WTC11 (cell line): ENCODE data around the gene POMZP3.
"Not testable (repeated sequence)": the region's sequence is repeated elsewhere in the genome, so short reads cannot be mapped to it uniquely, and the experiment has no call there.

Source experiments
- CBFB ChIP-seq: sonication (generic); formaldehyde crosslinking; IDR thresholded peaks from 2 replicates; pipeline ENCODE4 v1.8.1; 2022; ENCODE audit warnings: mild to moderate bottlenecking, low read depth, missing genetic modification reagents
- FOXK1 ChIP-seq: sonication (generic); formaldehyde crosslinking; IDR thresholded peaks from 2 replicates; pipeline ENCODE4 v1.8.0; 2022; ENCODE audit warnings: mild to moderate bottlenecking, moderate library complexity, missing genetic modification reagents
- JUN ChIP-seq: sonication (generic); formaldehyde crosslinking; IDR thresholded peaks from 2 replicates; pipeline ENCODE4 v1.8.0; 2023; ENCODE audit warnings: mild to moderate bottlenecking, missing genetic modification reagents
- RORB ChIP-seq: fragments of 250-450 bp; sonication (Bioruptor Pico); IDR thresholded peaks from 2 replicates; pipeline ENCODE4 v1.9.0; 2021; ENCODE audit warnings: mild to moderate bottlenecking
- STAT6 ChIP-seq: sonication (generic); formaldehyde crosslinking; conservative IDR thresholded peaks from 2 replicates; pipeline ENCODE4 v1.8.1; 2023; ENCODE audit warnings: mild to moderate bottlenecking, low read depth, missing genetic modification reagents, moderate library complexity
- TP53 ChIP-seq: sonication (generic); formaldehyde crosslinking; IDR thresholded peaks from 2 replicates; pipeline ENCODE4 v1.8.1; 2023; ENCODE audit warnings: mild to moderate bottlenecking, missing genetic modification reagents
- ZBTB43 ChIP-seq: sonication (generic); formaldehyde crosslinking; IDR thresholded peaks from 2 replicates; pipeline ENCODE4 v1.8.1; 2023; ENCODE audit warnings: mild to moderate bottlenecking, missing genetic modification reagents
- TF ChIP-seq, protein P1 (sequence below): fragments of 200-600 bp; IDR thresholded peaks from 2 replicates; pipeline ENCODE4 v1.8.0; 2022; ENCODE audit warnings: antibody characterized with exemption
- TF ChIP-seq, protein P2 (sequence below): sonication (generic); formaldehyde crosslinking; IDR thresholded peaks from 2 replicates; pipeline ENCODE4 v1.8.1; 2023; ENCODE audit warnings: mild to moderate bottlenecking, missing genetic modification reagents, moderate library complexity
- TF ChIP-seq, protein P3 (sequence below): sonication (generic); formaldehyde crosslinking; IDR thresholded peaks from 2 replicates; pipeline ENCODE4 v1.8.0; 2022; ENCODE audit warnings: mild to moderate bottlenecking, missing genetic modification reagents
- TF ChIP-seq, protein P4 (sequence below): sonication (generic); formaldehyde crosslinking; IDR thresholded peaks from 2 replicates; pipeline ENCODE4 v1.8.0; 2023; ENCODE audit warnings: missing genetic modification reagents

GRCh38 chr7:76565001-76565400 lies 62.1 kb downstream of the POMZP3 start:
- TF ChIP-seq TP53 (CRISPR knock-in tag); JUN; RORB (CRISPR knock-in tag); FOXK1 (CRISPR knock-in tag); CBFB; ZBTB43 (CRISPR knock-in tag); STAT6 (CRISPR knock-in tag): not testable (repeated sequence)
- TF ChIP-seq, protein P1, sequence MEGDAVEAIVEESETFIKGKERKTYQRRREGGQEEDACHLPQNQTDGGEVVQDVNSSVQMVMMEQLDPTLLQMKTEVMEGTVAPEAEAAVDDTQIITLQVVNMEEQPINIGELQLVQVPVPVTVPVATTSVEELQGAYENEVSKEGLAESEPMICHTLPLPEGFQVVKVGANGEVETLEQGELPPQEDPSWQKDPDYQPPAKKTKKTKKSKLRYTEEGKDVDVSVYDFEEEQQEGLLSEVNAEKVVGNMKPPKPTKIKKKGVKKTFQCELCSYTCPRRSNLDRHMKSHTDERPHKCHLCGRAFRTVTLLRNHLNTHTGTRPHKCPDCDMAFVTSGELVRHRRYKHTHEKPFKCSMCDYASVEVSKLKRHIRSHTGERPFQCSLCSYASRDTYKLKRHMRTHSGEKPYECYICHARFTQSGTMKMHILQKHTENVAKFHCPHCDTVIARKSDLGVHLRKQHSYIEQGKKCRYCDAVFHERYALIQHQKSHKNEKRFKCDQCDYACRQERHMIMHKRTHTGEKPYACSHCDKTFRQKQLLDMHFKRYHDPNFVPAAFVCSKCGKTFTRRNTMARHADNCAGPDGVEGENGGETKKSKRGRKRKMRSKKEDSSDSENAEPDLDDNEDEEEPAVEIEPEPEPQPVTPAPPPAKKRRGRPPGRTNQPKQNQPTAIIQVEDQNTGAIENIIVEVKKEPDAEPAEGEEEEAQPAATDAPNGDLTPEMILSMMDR: not testable (repeated sequence)
- TF ChIP-seq, protein P2, sequence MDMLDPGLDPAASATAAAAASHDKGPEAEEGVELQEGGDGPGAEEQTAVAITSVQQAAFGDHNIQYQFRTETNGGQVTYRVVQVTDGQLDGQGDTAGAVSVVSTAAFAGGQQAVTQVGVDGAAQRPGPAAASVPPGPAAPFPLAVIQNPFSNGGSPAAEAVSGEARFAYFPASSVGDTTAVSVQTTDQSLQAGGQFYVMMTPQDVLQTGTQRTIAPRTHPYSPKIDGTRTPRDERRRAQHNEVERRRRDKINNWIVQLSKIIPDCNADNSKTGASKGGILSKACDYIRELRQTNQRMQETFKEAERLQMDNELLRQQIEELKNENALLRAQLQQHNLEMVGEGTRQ (CRISPR knock-in tag): not testable (repeated sequence)
- TF ChIP-seq, protein P3, sequence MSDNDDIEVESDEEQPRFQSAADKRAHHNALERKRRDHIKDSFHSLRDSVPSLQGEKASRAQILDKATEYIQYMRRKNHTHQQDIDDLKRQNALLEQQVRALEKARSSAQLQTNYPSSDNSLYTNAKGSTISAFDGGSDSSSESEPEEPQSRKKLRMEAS: not testable (repeated sequence)
- TF ChIP-seq, protein P4, sequence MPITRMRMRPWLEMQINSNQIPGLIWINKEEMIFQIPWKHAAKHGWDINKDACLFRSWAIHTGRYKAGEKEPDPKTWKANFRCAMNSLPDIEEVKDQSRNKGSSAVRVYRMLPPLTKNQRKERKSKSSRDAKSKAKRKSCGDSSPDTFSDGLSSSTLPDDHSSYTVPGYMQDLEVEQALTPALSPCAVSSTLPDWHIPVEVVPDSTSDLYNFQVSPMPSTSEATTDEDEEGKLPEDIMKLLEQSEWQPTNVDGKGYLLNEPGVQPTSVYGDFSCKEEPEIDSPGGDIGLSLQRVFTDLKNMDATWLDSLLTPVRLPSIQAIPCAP: not testable (repeated sequence)
